Hepatocyte (in vitro differentiated cells): Measurements from ENCODE around the gene NEK10. TPM values are rescaled to one million over a fixed set of nuclear protein-coding genes. Genes with fewer than 3 reads are reported as not detected.

Experiments used
- DNase-seq: peaks from one replicate; pipeline ENCODE4 v3.0.0-alpha.2; 2016; ENCODE audit warnings: low spot score
- H2AFZ ChIP-seq: fragments of 200-600 bp; sonication (generic); 2 replicates; pipeline ENCODE4 v1.6.0; 2016; ENCODE audit warnings: antibody characterized with exemption, mild to moderate bottlenecking
- H3K27ac ChIP-seq: fragments of 200-600 bp; sonication (generic); 2 replicates; pipeline ENCODE4 v1.5.1; 2016; ENCODE audit warnings: mild to moderate bottlenecking
- H3K27me3 ChIP-seq: fragments of 200-600 bp; sonication (generic); 2 replicates; pipeline ENCODE4 v1.6.1; 2016
- H3K36me3 ChIP-seq: fragments of 200-600 bp; sonication (generic); replicated peaks from 2 replicates; pipeline ENCODE4 v1.5.1; 2016; ENCODE audit warnings: low read depth; ENCODE audit not compliant: insufficient read depth
- H3K4me1 ChIP-seq: fragments of 200-600 bp; sonication (generic); 2 replicates; pipeline ENCODE4 v1.5.1; 2016; ENCODE audit warnings: mild to moderate bottlenecking, moderate library complexity; ENCODE audit not compliant: insufficient read depth
- H3K4me2 ChIP-seq: fragments of 200-600 bp; sonication (generic); 2 replicates; pipeline ENCODE4 v1.6.0; 2016
- H3K4me3 ChIP-seq: fragments of 200-600 bp; sonication (generic); 2 replicates; pipeline ENCODE4 v1.5.1; 2016; ENCODE audit warnings: mild to moderate bottlenecking
- H3K79me2 ChIP-seq: fragments of 200-600 bp; sonication (generic); 2 replicates; pipeline ENCODE4 v1.6.0; 2017; ENCODE audit warnings: mild to moderate bottlenecking
- H3K9me2 ChIP-seq: fragments of 200-600 bp; sonication (generic); replicated peaks from 2 replicates; pipeline ENCODE4 v1.6.0; 2017; ENCODE audit warnings: mild to moderate bottlenecking; ENCODE audit not compliant: insufficient read depth
- H3K9me3 ChIP-seq: fragments of 200-600 bp; sonication (generic); 2 replicates; pipeline ENCODE4 v1.5.1; 2016; ENCODE audit warnings: low read depth, mild to moderate bottlenecking
- H4K20me1 ChIP-seq: fragments of 200-600 bp; sonication (generic); 2 replicates; pipeline ENCODE4 v1.6.0; 2016; ENCODE audit warnings: mild to moderate bottlenecking; ENCODE audit not compliant: insufficient read depth, poor library complexity, severe bottlenecking
- CTCF ChIP-seq: fragments of 200-600 bp; sonication (generic); IDR thresholded peaks from 2 replicates; pipeline ENCODE4 v1.5.1; 2016; ENCODE audit warnings: antibody characterized with exemption, mild to moderate bottlenecking; ENCODE audit not compliant: poor library complexity
- EZH2 ChIP-seq: fragments of 200-600 bp; sonication (generic); IDR thresholded peaks from 2 replicates; pipeline ENCODE4 v1.6.1; 2016; ENCODE audit warnings: antibody characterized with exemption, mild to moderate bottlenecking, borderline replicate concordance
- EZH2phosphoT487 ChIP-seq: fragments of 200-600 bp; sonication (generic); IDR thresholded peaks from one replicate; pipeline ENCODE4 v1.6.1; 2018; ENCODE audit warnings: antibody characterized with exemption, mild to moderate bottlenecking, low read depth, moderate library complexity; ENCODE audit not compliant: unreplicated experiment, severe bottlenecking
- WGBS: methylation state at CpG from one replicate; pipeline ENCODE4 v1.1.6; 2016; ENCODE audit warnings: low lambda C conversion rate; ENCODE audit errors: missing lambda C conversion rate; 5-methylcytosine and 5-hydroxymethylcytosine counted together
- polyA plus RNA-seq: library from polyadenylated mRNA; unstranded; fragments of >200 nt; fragmentation: Nextera tagmentation; extraction: Ambion mirVana; gene quantifications from 2 replicates; pipeline ENCODE4 v1.2.1, GENCODE V29; 2016
- total RNA-seq: library from RNA; depleted of rRNA; stranded (reverse); fragments of >200 nt; gene quantifications from 2 replicates; pipeline ENCODE4 v1.2.3, GENCODE V29; 2014

NEK10 gene
- total and polyA plus RNA-seq, 2 experiments from 2014 or later: 0.13 to 2.0 TPM

DNA sequence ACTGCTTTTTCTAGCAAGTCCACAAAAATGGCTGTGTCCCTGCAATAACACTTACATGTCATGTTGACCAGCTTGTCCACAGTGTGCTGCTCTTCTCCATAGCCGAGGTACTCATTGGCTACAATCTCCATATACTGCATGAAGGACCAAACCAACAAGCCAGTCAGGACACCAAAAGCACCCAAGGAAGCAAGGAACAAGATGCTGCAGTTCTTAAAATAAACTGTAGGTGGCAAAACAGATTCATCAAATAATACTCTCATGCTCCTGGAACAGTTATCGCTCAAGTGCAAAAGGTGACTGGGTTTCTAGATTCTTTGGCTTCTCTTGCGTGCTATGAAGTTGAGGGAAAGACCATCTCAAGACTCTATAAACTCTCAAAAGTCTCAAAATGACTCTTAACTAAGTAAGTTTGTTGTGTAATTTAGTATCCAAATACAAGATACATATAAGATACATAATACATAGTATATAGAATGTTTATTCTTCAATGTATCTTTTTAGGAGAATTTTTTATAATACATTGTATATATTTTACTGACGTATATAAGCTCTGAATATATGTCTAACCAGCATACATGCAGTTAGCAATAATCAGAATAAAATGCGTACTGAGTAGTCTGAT, 57.0 kb downstream of the NEK10 start:
- Histone ChIP-seq H3K36me3 (no peaks in the 10 kb centered on the region), H2AFZ (no peak overlapping the region), H3K4me2 (no peak overlapping the region), H3K79me2 (no peaks in the 10 kb centered on the region), H3K27ac (no peak overlapping the region), H4K20me1 (no peaks in the 10 kb centered on the region), H3K9me3 (no peaks in the 10 kb centered on the region), H3K4me1 (no peaks in the 10 kb centered on the region), H3K27me3 (no peaks in the 10 kb centered on the region), H3K4me3 (no peak overlapping the region), H3K9me2 (no peaks in the 10 kb centered on the region)
- DNase-seq: peak; percentile 69
- TF ChIP-seq EZH2 (no peak), CTCF (peak; percentile 72), EZH2phosphoT487 (no peak)
- 48% methylated on average over 5 of the region's 5 CpGs for WGBS

GRCh38 chr3:27311400-27311799, 57.8 kb downstream of the NEK10 start:
- Histone ChIP-seq H3K9me2 (no peaks in the 10 kb centered on the region), H3K27ac (no peak overlapping the region), H3K36me3 (no peaks in the 10 kb centered on the region), H3K79me2 (no peaks in the 10 kb centered on the region), H2AFZ (no peak overlapping the region), H3K9me3 (no peaks in the 10 kb centered on the region), H3K27me3 (peaks cover 1% of the 10 kb centered on the region), H4K20me1 (no peaks in the 10 kb centered on the region), H3K4me2 (no peak overlapping the region), H3K4me1 (no peaks in the 10 kb centered on the region), H3K4me3 (no peak overlapping the region)
- TF ChIP-seq CTCF: no peak
- no peak for TF ChIP-seq EZH2phosphoT487
- TF ChIP-seq EZH2: no peak
- WGBS: 44% methylated on average over 5 of the region's 5 CpGs
- peak; percentile 16 for DNase-seq

DNA sequence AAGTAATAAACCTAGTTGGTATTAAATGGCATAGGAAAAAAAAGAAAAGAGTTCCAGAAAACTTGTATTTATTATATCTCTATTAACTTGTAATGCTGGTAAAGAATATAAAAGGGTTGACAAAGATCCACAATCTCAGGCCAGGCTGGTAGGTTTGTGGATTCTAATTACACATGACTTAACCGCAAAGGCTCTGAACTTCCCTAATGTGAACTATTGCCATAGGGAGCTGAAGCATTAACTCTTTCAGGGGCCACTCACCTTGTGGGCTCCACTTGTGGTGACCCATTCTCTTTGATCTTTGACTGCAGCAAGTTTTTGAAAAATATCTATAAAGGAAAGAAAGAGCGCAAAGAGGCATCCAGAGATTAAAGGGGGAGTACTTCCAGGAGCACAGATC, 58.5 kb downstream of the NEK10 start:
- Histone ChIP-seq H3K27me3 (peaks cover 3% of the 10 kb centered on the region), H3K9me2 (no peaks in the 10 kb centered on the region), H3K4me1 (no peaks in the 10 kb centered on the region), H2AFZ (no peak overlapping the region), H4K20me1 (no peaks in the 10 kb centered on the region), H3K4me2 (no peak overlapping the region), H3K27ac (no peak overlapping the region), H3K9me3 (no peaks in the 10 kb centered on the region), H3K4me3 (no peak overlapping the region), H3K36me3 (no peaks in the 10 kb centered on the region), H3K79me2 (no peaks in the 10 kb centered on the region)
- DNase-seq: no peak
- WGBS: 57% methylated on average over 2 of the region's 2 CpGs
- TF ChIP-seq CTCF (no peak), EZH2phosphoT487 (no peak), EZH2 (no peak)

DNA sequence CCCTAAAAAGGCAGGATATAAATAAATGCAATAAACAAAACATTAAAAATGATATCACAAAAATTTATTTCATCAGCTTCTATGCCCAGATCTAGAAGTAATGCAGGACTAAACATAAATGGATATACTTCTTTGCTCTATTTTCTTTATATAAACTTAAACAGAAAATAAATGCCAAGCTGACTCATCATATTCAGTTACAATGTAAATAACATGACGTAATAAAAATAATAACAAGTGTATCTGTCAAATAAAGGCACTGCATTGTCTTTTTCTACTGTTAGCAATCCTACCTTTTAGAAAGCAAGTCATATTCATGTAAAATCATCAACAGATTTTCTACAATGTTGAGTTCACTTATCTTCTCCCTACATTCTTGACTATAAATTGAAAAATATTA, 61.6 kb downstream of the NEK10 start:
- Histone ChIP-seq H3K79me2 (no peaks in the 10 kb centered on the region), H3K36me3 (no peaks in the 10 kb centered on the region), H4K20me1 (no peaks in the 10 kb centered on the region), H3K4me1 (no peaks in the 10 kb centered on the region), H3K9me2 (no peaks in the 10 kb centered on the region), H3K4me3 (no peak overlapping the region), H3K27ac (no peak overlapping the region), H3K27me3 (peaks cover 3% of the 10 kb centered on the region), H2AFZ (no peak overlapping the region), H3K4me2 (no peak overlapping the region), H3K9me3 (no peaks in the 10 kb centered on the region)
- TF ChIP-seq CTCF: no peak
- TF ChIP-seq EZH2: no peak
- TF ChIP-seq EZH2phosphoT487: no peak
- 85% methylated on average over 1 of the region's 1 CpG for WGBS
- no peak for DNase-seq
